Stomach (tissue), 19 donors: ENCODE results near the gene GOLGB1. TPM values are rescaled to one million over a fixed set of nuclear protein-coding genes. Genes with fewer than 3 reads are reported as not detected.

Source experiments
- DNase-seq, 2 donors: peaks; one replicate each; pipeline versions ENCODE4 v3.0.0 to v3.0.0-alpha.2; 2013 to 2019
- H3K27ac ChIP-seq, 5 donors: fragments of 200-600 bp in 4 of 5; sonication (generic) in 4 of 5; one replicate each; pipeline ENCODE4 v1.5.1; 2013 to 2019; ENCODE audit warnings: mild to moderate bottlenecking in 1 of 5, moderate library complexity in 1 of 5
- H3K27me3 ChIP-seq, 3 donors: fragments of 200-600 bp; sonication (generic); one replicate each; pipeline ENCODE4 v1.5.1; 2017 to 2019; ENCODE audit warnings: mixed run types in 1 of 3
- H3K36me3 ChIP-seq, 4 donors: fragments of 200-600 bp; sonication (generic); 1 replicate in 3 of 4; 2 replicates in 1 of 4; pipeline ENCODE4 v1.5.1; 2016 to 2019
- H3K4me1 ChIP-seq, 4 donors: fragments of 200-600 bp; sonication (generic); one replicate each; pipeline ENCODE4 v1.5.1; 2016 to 2019
- H3K4me3 ChIP-seq, 4 donors: fragments of 200-600 bp; sonication (generic) in 3 of 4; one replicate each; pipeline ENCODE4 v1.5.1; 2016 to 2019; ENCODE audit warnings: mild to moderate bottlenecking in 1 of 4
- H3K9me3 ChIP-seq, 4 donors: fragments of 200-600 bp; sonication (generic); one replicate each; pipeline ENCODE4 v1.5.1; 2016 to 2019
- CTCF ChIP-seq, 7 experiments: fragments of 450-650 bp in 4 of 7; fragments of 200-600 bp in 3 of 7; sonication (generic) in 3 of 7; IDR thresholded peaks; one replicate each; pipeline ENCODE4 v1.5.1; 2016 to 2019; ENCODE audit warnings: antibody characterized with exemption in 7 of 7, control low read depth in 2 of 7, mild to moderate bottlenecking in 1 of 7
- EP300 ChIP-seq: sonication (generic); formaldehyde crosslinking; IDR thresholded peaks from one replicate; pipeline ENCODE4 v1.6.1; 2017; ENCODE audit warnings: antibody characterized with exemption
- POLR2A ChIP-seq, 4 donors: fragments of 450-650 bp; IDR thresholded peaks; one replicate each; pipeline ENCODE4 v1.6.1; 2016; ENCODE audit warnings: antibody characterized with exemption in 4 of 4, control low read depth in 2 of 4, mild to moderate bottlenecking in 1 of 4, moderate library complexity in 1 of 4
- POLR2AphosphoS5 ChIP-seq, 3 donors: sonication (generic); formaldehyde crosslinking; IDR thresholded peaks; one replicate each; pipeline ENCODE4 v1.6.1; 2016; ENCODE audit warnings: antibody characterized with exemption in 3 of 3
- WGBS, 5 donors: extraction: QIAGEN DNeasy Blood & Tissue Kit in 3 of 5; methylation state at CpG; one replicate each; pipeline versions ENCODE4 v1.1.5 to v1.1.7; 2013 to 2018; 5-methylcytosine and 5-hydroxymethylcytosine counted together
- intact Hi-C: fragments of 100-400 bp; cut with DNase I; formaldehyde crosslinking; loops from one replicate; pipeline ENCODE4 v1.15.1; 2023; ENCODE audit warnings: low total_unique reads
- long read RNA-seq, 10 donors: transcript quantifications; one replicate each; lab custom pipeline, GENCODE V29; 2026
- polyA plus RNA-seq, 3 donors: library from polyadenylated mRNA; stranded (reverse); fragments of 200-250 nt; gene quantifications; one replicate each; pipeline ENCODE4 v1.2.3, GENCODE V29; 2013
- total RNA-seq, 5 donors: library from RNA; depleted of rRNA; stranded (reverse); fragments of >200 nt; gene quantifications; one replicate each; pipeline versions ENCODE4 v1.1.0 to v1.2.3, GENCODE V29; 2014 to 2016
- donor health status: healthy with polysubstance abuse.
- donor health status: Bipolar disorder and iron deficiency.
- donor health status: healthy.

The GOLGB1 gene
- total RNA-seq (10 to 100 TPM; 53.9 to 81.1 (median 62.3) TPM), polyA plus RNA-seq (10 to 100 TPM in 2 of 3 donors, 1 to 10 TPM in 1; 6.7 to 16.0 (median 10.8) TPM)
- long read RNA-seq, donor 1: 0 reads
- long read RNA-seq, donor 2, full-length matches to known transcripts: 4 of 14 reads
- long read RNA-seq, donor 2, partial matches to known transcripts: 10 of 14 reads
- long read RNA-seq, donor 2, other reads (novel, unspliced or antisense): 0 of 14 reads
- long read RNA-seq, donor 3, partial matches to known transcripts: 21 of 21 reads
- long read RNA-seq, donor 3, other reads (novel, unspliced or antisense): 0 of 21 reads
- long read RNA-seq, donor 4: 0 reads
- long read RNA-seq, donor 5, partial matches to known transcripts: 12 of 12 reads
- long read RNA-seq, donor 5, other reads (novel, unspliced or antisense): 0 of 12 reads
- long read RNA-seq, donor 6: 0 reads
- long read RNA-seq, donor 7, partial matches to known transcripts: 21 of 21 reads
- long read RNA-seq, donor 7, other reads (novel, unspliced or antisense): 0 of 21 reads
- long read RNA-seq, donor 8, partial matches to known transcripts: 33 of 33 reads
- long read RNA-seq, donor 8, other reads (novel, unspliced or antisense): 0 of 33 reads
- long read RNA-seq, donor 9: 0 reads
- long read RNA-seq, donor 10: 0 reads

GRCh38 chr3:121749276-121750086 is at the start of gene GOLGB1:
TSS of gene GOLGB1 (minus strand) at chr3:121749741. CDS start at chr3:121730971, 18,770 bp downstream.
- 0 to 1% (median 1%) methylated on average over 36 to 51 of the region's 51 CpGs for WGBS, 5 donors
- no peaks in the 10 kb centered on the region for H3K36me3 ChIP-seq
- intact Hi-C loops: no loop called here

GRCh38 chr3:121796970-121797369 is 47.4 kb upstream of the GOLGB1 start:
- H3K36me3 ChIP-seq: peaks cover 0 to 36% (median 32%) of the 10 kb centered on the region in 4 donors
- no peak overlapping the region for H3K27ac ChIP-seq
- intact Hi-C loops: no loop called here
- no peaks in the 10 kb centered on the region for H3K4me1 ChIP-seq
- DNase-seq: peak in 1 of 2 donors; percentile 5
- no peaks in the 10 kb centered on the region for H3K9me3 ChIP-seq
- H3K4me3 ChIP-seq: no peak overlapping the region
- H3K27me3 ChIP-seq: no peaks in the 10 kb centered on the region
- TF ChIP-seq POLR2A (IDR thresholded peaks at IDR 0.05): no peak
- no peak for TF ChIP-seq CTCF (IDR thresholded peaks at IDR 0.05)
- no peak for TF ChIP-seq EP300
- TF ChIP-seq POLR2AphosphoS5 (IDR thresholded peaks at IDR 0.05): no peak
- 11 to 30% (median 23%) methylated on average over 1 of the region's 1 CpG for WGBS, 5 donors

More at GRCh38 chr3:121749276-121750086, at the start of gene GOLGB1:
- Histone ChIP-seq H3K27ac (peak within 1 kb of the TSS; percentile 91 to 96 (median 94)), H3K4me1 (peaks cover 9 to 49% (median 29%) of the 10 kb centered on the region in 4 donors), H3K27me3 (no peaks in the 10 kb centered on the region), H3K9me3 (no peaks in the 10 kb centered on the region), H3K4me3 (peak within 1 kb of the TSS; percentile 65 to 87 (median 81))
- peak; percentile 93 to 99 for DNase-seq
- TF ChIP-seq EP300 (no peak), POLR2AphosphoS5 (IDR thresholded peaks at IDR 0.05) (peak; percentile 95 to 100 (median 100)), POLR2A (IDR thresholded peaks at IDR 0.05) (peak in 2 of 4 donors; percentile 96 to 99), CTCF (IDR thresholded peaks at IDR 0.05) (peak in 1 of 7 experiments; percentile 8)

- Histone ChIP-seq H3K4me1 (no peaks in the 10 kb centered on the region), H3K36me3 (peaks cover 3 to 47% (median 45%) of the 10 kb centered on the region in 4 donors), H3K9me3 (no peaks in the 10 kb centered on the region), H3K27ac (no peak overlapping the region), H3K4me3 (no peak overlapping the region), H3K27me3 (no peaks in the 10 kb centered on the region)
- 90 to 95% (median 94%) methylated on average over 2 of the region's 2 CpGs for WGBS, 5 donors
- no peak for TF ChIP-seq POLR2AphosphoS5 (IDR thresholded peaks at IDR 0.05)
- TF ChIP-seq POLR2A (IDR thresholded peaks at IDR 0.05): no peak
- TF ChIP-seq EP300: no peak
- TF ChIP-seq CTCF (IDR thresholded peaks at IDR 0.05): no peak
- intact Hi-C loops: no loop called here
- no peak for DNase-seq
Observed at GRCh38 chr3:121794264-121794983, 44.9 kb upstream of the GOLGB1 start.
